Fibroblast of lung (primary cell): ENCODE measurements around the gene PNMA8C. TPM values are rescaled to one million over a fixed set of nuclear protein-coding genes. Genes with fewer than 3 reads are reported as not detected.

Experiments
- DNase-seq, 2 donors: peaks; one replicate each; pipeline versions ENCODE4 v3.0.0 to v3.0.0-alpha.2; 2010; ENCODE audit warnings: low read depth in 2 of 2
- H2AFZ ChIP-seq: 2 replicates; pipeline ENCODE4 v1.5.1; 2012; ENCODE audit warnings: low read length, control low read depth, inconsistent platforms
- H3K27ac ChIP-seq: 2 replicates; pipeline ENCODE4 v1.5.1; 2011; ENCODE audit warnings: low read length, control low read depth; ENCODE audit not compliant: insufficient read depth
- H3K27me3 ChIP-seq: 2 replicates; pipeline ENCODE4 v1.5.1; 2011; ENCODE audit warnings: mild to moderate bottlenecking, low read length; ENCODE audit not compliant: control insufficient read depth, insufficient read depth
- H3K36me3 ChIP-seq: 2 replicates; pipeline ENCODE4 v1.5.1; 2011; ENCODE audit warnings: low read length; ENCODE audit not compliant: control insufficient read depth, insufficient read depth
- H3K4me1 ChIP-seq: 2 replicates; pipeline ENCODE4 v1.5.1; 2011; ENCODE audit warnings: low read length; ENCODE audit not compliant: control insufficient read depth, insufficient read depth; ENCODE audit errors: extremely low read depth
- H3K4me2 ChIP-seq: 2 replicates; pipeline ENCODE4 v1.5.1; 2011; ENCODE audit warnings: low read length, control low read depth; ENCODE audit not compliant: insufficient read depth; ENCODE audit errors: extremely low read depth
- H3K4me3 ChIP-seq, 4 experiments: fragments of 200-600 bp in 1 of 4; sonication (generic) in 1 of 4; replicated peaks in 1 of 4; 2 replicates each; pipeline ENCODE4 v1.5.1; 2011 to 2016; ENCODE audit warnings: low read length in 4 of 4, low read depth in 3 of 4, mild to moderate bottlenecking in 3 of 4, control low read depth in 2 of 4, inconsistent platforms in 1 of 4, mixed read lengths in 1 of 4; ENCODE audit not compliant: insufficient read depth in 1 of 4; ENCODE audit errors: control extremely low read depth in 1 of 4
- H3K79me2 ChIP-seq: 2 replicates; pipeline ENCODE4 v1.5.1; 2012; ENCODE audit warnings: mild to moderate bottlenecking, low read length, inconsistent platforms; ENCODE audit not compliant: control insufficient read depth, insufficient read depth
- H3K9ac ChIP-seq: 2 replicates; pipeline ENCODE4 v1.5.1; 2011; ENCODE audit warnings: mild to moderate bottlenecking, low read length, control low read depth; ENCODE audit not compliant: insufficient read depth
- H3K9me3 ChIP-seq: 2 replicates; pipeline ENCODE4 v1.5.1; 2012; ENCODE audit warnings: low read depth, low read length; ENCODE audit not compliant: control insufficient read depth, insufficient read depth
- H4K20me1 ChIP-seq: 2 replicates; pipeline ENCODE4 v1.5.1; 2011; ENCODE audit warnings: low read length; ENCODE audit not compliant: control insufficient read depth, insufficient read depth; ENCODE audit errors: extremely low read depth
- CTCF ChIP-seq, 2 donors: IDR thresholded peaks in 1 of 2; conservative IDR thresholded peaks in 1 of 2; 1 replicate in 1 of 2; 2 replicates in 1 of 2; pipeline ENCODE4 v1.5.1; 2011 to 2012; ENCODE audit warnings: low read length in 2 of 2, control low read depth in 1 of 2, inconsistent platforms in 1 of 2, low read depth in 1 of 2, mild to moderate bottlenecking in 1 of 2
- EZH2 ChIP-seq: IDR thresholded peaks from 2 replicates; pipeline ENCODE4 v1.5.1; 2012; ENCODE audit warnings: low read length, control low read depth, mild to moderate bottlenecking; ENCODE audit errors: missing control alignments
- polyA plus RNA-seq, 2 donors: library from polyadenylated mRNA; depleted of rRNA in 1 of 2; stranded (reverse) in 1 of 2; unstranded in 1 of 2; fragments of >200 nt; gene quantifications; 2 replicates each; pipeline ENCODE4 v1.2.1, GENCODE V29; 2011 to 2012; ENCODE audit warnings: missing spikeins in 1 of 2
- total RNA-seq: library from RNA; depleted of rRNA; stranded (reverse); fragments of >200 nt; gene quantifications from 2 replicates; pipeline ENCODE4 v1.2.1, GENCODE V29; 2014

The PNMA8C gene
- total and polyA plus RNA-seq, 2 donors (not counting 1 experiment from before 2014, with no cell fraction given): 0.01 to 0.17 TPM

GRCh38 chr19:46411088-46411924, 17.4 kb downstream of the PNMA8C start:
- Histone ChIP-seq H3K4me3 (peak overlapping the region; percentile 46 to 80 (median 57)), H3K27me3 (no peaks in the 10 kb centered on the region), H3K27ac (no peak overlapping the region), H4K20me1 (no peaks in the 10 kb centered on the region), H3K4me1 (peaks cover 4% of the 10 kb centered on the region), H3K4me2 (peak overlapping the region; percentile 86), H3K9ac (no peak overlapping the region), H2AFZ (no peak overlapping the region), H3K36me3 (no peaks in the 10 kb centered on the region), H3K9me3 (no peaks in the 10 kb centered on the region), H3K79me2 (peaks cover 2% of the 10 kb centered on the region)
- DNase-seq: no peak
- TF ChIP-seq CTCF (conservative IDR thresholded peaks at IDR 0.05 in 1 of 2, IDR thresholded peaks at IDR 0.05 in 1 of 2; ENCODE audit: low read depth in 1 of 2, low read length in 2 of 2): no peak
- no peak for TF ChIP-seq EZH2

DNA sequence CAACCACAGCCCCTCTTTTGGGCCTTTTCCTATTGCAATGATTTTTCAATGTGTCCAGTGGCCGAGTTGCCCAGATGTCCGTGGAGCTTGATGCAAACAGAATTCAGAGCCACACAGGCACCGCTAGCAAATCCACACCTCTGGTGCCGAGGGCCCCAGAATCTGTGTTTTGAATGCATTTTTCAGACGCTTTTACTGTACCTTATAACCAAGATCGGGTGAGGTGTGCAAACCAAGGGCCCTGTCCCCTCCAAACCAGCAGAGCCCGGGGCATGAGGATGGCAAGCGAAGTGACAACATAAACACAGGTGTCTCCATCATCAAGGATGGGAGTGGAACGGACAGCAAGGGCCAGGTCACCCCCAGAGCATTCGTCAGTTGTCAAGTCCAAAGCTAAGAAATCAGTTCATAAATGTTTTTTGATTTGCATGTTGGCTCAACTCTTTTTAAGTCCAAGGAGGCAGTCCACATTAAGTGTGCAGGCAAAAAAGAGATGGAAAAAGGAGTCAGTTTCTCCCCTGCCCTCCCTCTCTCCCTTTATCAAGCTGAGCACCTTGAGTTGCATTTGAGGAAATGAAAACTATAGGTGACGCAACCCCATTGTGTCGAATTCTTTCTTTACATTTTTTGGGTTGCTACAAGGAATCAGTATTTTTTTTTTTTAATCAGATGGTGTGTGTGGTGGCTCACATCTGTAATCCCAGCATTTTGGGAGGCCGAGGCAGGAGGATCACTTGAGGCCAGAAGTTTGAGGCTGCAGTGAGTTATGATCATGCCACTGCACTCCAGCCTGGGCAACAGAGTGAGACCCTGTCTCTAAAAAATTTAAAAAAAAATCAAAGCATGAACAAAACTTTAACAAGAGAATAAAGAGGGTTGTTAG, 18.3 kb downstream of the PNMA8C start:
- Histone ChIP-seq H3K27me3 (peaks cover 4% of the 10 kb centered on the region), H4K20me1 (no peaks in the 10 kb centered on the region), H2AFZ (no peak overlapping the region), H3K9me3 (no peaks in the 10 kb centered on the region), H3K79me2 (peaks cover 2% of the 10 kb centered on the region), H3K36me3 (no peaks in the 10 kb centered on the region), H3K4me1 (peaks cover 4% of the 10 kb centered on the region), H3K4me3 (peak overlapping the region in 2 of 4 experiments; percentile 65 to 80), H3K27ac (no peak overlapping the region), H3K4me2 (no peak overlapping the region), H3K9ac (no peak overlapping the region)
- TF ChIP-seq CTCF (conservative IDR thresholded peaks at IDR 0.05 in 1 of 2, IDR thresholded peaks at IDR 0.05 in 1 of 2; ENCODE audit: low read depth in 1 of 2, low read length in 2 of 2): no peak
- TF ChIP-seq EZH2: no peak
- DNase-seq: no peak

- Histone ChIP-seq H3K27ac (no peak overlapping the region), H3K79me2 (peaks cover 2% of the 10 kb centered on the region), H3K27me3 (peaks cover 4% of the 10 kb centered on the region), H3K36me3 (no peaks in the 10 kb centered on the region), H3K9me3 (no peaks in the 10 kb centered on the region), H3K4me1 (peaks cover 7% of the 10 kb centered on the region), H4K20me1 (no peaks in the 10 kb centered on the region), H3K4me2 (no peak overlapping the region), H3K4me3 (no peak overlapping the region), H3K9ac (no peak overlapping the region), H2AFZ (no peak overlapping the region)
- DNase-seq: no peak
- TF ChIP-seq EZH2 (no peak), CTCF (conservative IDR thresholded peaks at IDR 0.05 in 1 of 2, IDR thresholded peaks at IDR 0.05 in 1 of 2; ENCODE audit: low read depth in 1 of 2, low read length in 2 of 2) (no peak)
Observed at GRCh38 chr19:46409191-46409590, 19.5 kb downstream of the PNMA8C start.
